Mucosa of stomach (tissue), 1 donor: ENCODE data around the gene CEP43.

Source experiments
- H3K27me3 ChIP-seq: one replicate; pipeline ENCODE4 v1.7.0; 2013; ENCODE audit warnings: mild to moderate bottlenecking, low read length; ENCODE audit not compliant: control insufficient read depth, insufficient read depth
- H3K36me3 ChIP-seq: one replicate; pipeline ENCODE4 v1.7.0; 2013; ENCODE audit warnings: low read length; ENCODE audit not compliant: control insufficient read depth, insufficient read depth
- H3K4me1 ChIP-seq: one replicate; pipeline ENCODE4 v1.7.0; 2013; ENCODE audit warnings: mild to moderate bottlenecking, low read length; ENCODE audit not compliant: control insufficient read depth, insufficient read depth
- H3K4me3 ChIP-seq: one replicate; pipeline ENCODE4 v1.7.0; 2013; ENCODE audit warnings: low read length
- H3K9ac ChIP-seq: one replicate; pipeline ENCODE4 v1.7.0; 2013; ENCODE audit warnings: mild to moderate bottlenecking, low read length, moderate library complexity
- H3K9me3 ChIP-seq: one replicate; pipeline ENCODE4 v1.7.0; 2013; ENCODE audit warnings: mild to moderate bottlenecking, low read length, moderate library complexity; ENCODE audit not compliant: control insufficient read depth
- donor health status: Pancreatic carcinoma.

CEP43 gene

DNA sequence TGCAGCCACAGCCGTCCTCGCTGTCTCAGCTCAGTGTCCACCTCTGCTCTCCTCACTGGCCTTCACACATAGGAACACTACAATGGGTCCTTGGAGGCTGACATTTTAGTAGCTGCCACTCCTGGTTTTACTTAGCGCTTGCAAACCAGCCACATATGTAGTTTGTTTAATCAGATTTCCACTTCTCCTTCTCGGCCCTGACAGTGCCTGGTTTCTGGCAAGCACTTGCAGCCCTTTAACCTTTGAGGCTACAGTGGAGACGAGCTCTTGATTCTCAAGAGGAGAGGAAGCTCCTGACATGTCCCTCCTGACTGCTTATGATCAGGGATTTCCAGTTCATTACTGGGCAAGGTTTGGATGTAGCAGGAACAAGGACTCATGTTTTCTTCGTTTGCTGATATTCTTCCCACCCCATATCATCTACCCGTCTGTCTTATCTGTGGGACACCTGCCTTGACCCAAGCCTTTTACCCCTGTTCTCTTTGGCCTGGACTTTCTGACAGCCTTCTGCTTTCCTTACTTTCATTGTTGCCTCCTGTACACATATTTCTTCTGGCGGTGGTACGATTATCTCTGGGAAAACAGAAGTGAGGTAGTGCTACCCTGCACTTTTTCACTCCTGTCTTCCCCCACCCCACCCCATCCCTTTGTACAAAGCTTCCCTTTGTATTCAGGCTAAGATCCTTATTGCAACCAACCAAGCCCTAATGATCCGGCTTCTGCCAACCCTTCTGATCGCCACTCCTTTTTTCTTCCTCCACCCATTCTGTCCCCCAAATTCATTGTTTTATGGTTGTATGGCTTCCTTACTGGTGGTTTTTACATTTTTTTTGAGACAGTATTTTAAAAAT is 31.2 kb downstream of the CEP43 start:
- H3K4me1 ChIP-seq = no peaks in the 10 kb centered on the region
- no peak overlapping the region for H3K9ac ChIP-seq
- no peak overlapping the region for H3K4me3 ChIP-seq
- H3K27me3 ChIP-seq = no peaks in the 10 kb centered on the region
- H3K36me3 ChIP-seq = no peaks in the 10 kb centered on the region
- no peaks in the 10 kb centered on the region for H3K9me3 ChIP-seq

DNA sequence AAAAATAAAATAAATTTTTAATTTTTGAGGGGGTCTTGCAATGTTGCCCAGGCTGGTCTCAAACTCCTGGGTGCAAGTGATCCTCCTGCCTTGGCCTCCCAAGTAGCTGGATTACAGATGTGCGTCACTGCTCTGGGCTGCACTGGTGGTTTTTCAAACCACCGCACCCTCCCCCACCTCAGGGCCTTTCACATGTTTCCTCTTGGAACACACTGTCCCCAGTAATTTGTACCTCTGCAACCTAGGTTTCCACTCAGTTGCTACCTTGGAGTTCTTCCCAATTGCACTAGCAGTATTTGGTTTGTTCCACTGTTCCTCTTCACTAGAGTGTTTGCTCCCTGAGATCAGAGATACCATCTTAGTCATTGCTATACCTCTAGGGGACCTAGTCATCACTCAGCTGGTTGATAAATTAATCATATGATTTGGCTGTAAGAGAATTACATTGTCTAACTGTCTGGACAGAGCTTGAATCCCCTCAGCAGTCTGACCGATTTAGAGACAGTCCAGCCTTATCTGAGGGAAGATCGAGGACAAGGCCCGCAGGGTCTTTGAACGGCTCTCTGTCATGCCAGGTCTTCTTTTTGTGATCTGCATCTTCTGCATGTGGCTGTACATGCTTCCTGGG is 32.0 kb downstream of the CEP43 start:
- Histone ChIP-seq H3K9me3 (no peaks in the 10 kb centered on the region), H3K27me3 (no peaks in the 10 kb centered on the region), H3K4me3 (no peak overlapping the region), H3K4me1 (no peaks in the 10 kb centered on the region), H3K9ac (no peak overlapping the region), H3K36me3 (no peaks in the 10 kb centered on the region)

DNA sequence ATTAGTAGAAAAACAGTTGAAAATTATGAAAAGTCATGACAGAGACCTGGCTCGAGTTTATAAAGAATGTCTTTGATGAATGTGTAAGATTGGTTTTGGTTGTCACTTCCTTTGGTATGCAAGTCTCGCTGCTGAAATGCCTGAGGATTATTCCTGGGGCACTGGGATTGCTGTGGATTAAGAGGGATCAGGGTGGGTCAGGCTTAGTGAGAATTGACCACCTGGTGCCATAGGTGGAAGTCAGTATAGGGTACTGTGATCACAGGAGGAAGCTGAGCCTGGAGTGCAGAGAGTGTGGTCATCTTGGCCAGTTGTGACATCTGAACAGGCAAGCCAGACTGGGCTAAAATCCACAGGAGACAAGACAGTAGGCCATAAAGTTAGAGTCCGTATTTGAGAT is 34.9 kb downstream of the CEP43 start:
- Histone ChIP-seq H3K4me1 (peaks cover 7% of the 10 kb centered on the region), H3K9me3 (no peaks in the 10 kb centered on the region), H3K27me3 (no peaks in the 10 kb centered on the region), H3K36me3 (no peaks in the 10 kb centered on the region), H3K9ac (no peak overlapping the region), H3K4me3 (no peak overlapping the region)

DNA sequence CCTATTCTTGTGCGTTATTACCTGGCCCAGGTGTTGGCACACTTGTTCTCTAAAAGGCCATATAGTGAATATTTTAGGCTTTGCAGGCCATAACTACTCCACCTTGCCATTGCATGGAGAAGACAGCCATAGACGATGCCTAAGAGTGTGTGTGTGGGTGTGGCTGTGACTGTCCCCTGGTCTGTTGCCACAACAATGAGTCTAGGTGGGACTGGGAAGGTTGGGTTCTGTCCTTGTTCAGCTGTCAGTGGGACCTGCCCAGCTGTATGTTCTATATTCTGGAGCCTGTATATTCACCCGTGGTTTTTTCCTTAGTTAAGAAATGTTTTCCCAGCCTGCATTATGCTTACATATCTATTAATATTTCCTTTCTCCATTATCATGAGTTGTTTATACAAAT is 38.6 kb downstream of the CEP43 start:
- Histone ChIP-seq H3K9ac (no peak overlapping the region), H3K4me3 (no peak overlapping the region), H3K4me1 (peaks cover 7% of the 10 kb centered on the region), H3K36me3 (no peaks in the 10 kb centered on the region), H3K9me3 (no peaks in the 10 kb centered on the region), H3K27me3 (no peaks in the 10 kb centered on the region)

DNA sequence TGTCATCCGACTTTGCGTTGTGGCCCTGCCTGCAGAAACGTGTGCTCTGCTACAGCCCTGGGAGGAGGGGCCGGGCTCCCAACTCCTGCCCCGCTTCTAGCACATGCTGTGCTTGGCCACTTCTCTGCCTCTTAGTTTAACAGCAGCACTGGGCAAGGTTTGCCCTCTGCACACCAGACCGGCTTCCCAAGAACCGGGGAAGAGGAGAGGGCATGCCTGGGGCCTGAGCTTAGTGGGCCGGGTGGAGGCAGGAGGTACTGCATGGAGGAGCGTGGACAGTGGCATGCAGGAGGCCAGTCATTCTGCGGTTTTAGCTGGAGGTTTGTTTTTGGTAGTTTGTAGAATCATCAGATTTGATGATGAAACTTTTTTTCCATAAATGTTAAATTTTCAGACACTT is 45.5 kb downstream of the CEP43 start:
- no peak overlapping the region for H3K9ac ChIP-seq
- H3K36me3 ChIP-seq = no peaks in the 10 kb centered on the region
- no peaks in the 10 kb centered on the region for H3K9me3 ChIP-seq
- peaks cover 10% of the 10 kb centered on the region for H3K4me1 ChIP-seq
- H3K4me3 ChIP-seq = no peak overlapping the region
- H3K27me3 ChIP-seq = no peaks in the 10 kb centered on the region

DNA sequence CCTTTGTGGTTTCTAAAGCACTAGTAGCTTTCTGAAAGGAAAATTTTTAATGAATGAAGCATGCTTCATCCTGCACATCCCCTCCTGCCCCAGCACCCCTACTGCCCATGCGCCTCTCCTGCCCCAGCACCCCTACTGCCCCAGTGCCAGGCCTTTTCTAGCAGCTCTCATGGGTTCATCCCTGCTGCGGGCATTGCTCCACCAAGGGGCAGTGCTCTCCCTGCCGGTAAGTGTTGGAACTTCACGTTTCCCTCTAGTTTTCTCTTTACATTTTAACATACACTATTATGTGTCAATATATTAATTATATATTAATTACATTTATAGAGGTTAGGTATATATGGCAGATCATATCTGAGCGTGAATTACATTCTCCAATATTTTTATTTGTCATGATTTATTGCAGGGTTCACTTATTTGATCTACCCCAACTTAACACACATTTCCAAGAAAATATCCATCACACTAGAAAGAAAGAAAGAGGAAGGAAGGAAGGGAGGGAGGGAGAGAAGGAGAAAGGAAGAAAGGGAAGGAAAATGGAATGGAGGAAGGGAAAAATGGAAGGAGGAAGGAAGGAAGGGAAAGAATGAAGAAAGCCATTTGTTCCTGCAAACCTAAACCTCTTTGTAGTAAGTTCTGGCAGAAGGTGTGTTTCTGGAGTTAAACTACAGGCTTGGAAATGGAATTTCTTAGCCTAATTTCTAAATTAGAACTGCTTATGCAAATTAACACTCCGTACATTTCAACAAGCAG is 46.8 kb downstream of the CEP43 start:
- Histone ChIP-seq H3K27me3 (no peaks in the 10 kb centered on the region), H3K4me3 (no peak overlapping the region), H3K9ac (no peak overlapping the region), H3K9me3 (no peaks in the 10 kb centered on the region), H3K36me3 (no peaks in the 10 kb centered on the region), H3K4me1 (peaks cover 10% of the 10 kb centered on the region)

DNA sequence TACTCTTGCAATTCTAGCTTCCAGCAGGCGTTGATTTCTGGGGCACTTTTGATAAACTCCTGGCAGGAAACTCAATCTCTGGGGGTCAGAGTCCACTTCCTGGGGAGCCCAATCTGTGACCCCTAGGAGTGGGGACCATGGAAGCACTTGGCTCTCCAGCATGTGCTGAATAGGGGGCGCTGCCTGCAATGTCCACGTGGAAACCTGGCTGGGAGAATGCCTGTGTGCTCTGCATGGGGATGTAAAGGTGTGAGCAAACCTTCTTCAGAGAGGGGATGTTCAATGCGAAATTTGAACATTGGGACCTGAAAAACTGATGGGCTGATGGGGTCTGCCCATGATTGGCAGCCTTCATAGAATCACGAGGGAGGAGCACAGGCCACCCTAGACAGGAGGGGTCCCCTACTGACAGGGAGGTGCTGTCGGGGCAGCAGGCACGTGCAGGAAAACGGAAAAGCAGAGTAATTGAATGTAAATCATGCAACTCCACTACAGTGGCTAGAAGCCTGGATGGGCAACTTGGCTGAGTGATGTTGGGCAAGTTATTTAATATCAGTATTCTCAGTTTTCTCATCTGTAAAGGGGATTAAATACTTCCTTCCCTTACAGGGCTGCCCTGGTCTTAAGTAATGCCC is 47.8 kb downstream of the CEP43 start:
- Histone ChIP-seq H3K9ac (no peak overlapping the region), H3K9me3 (no peaks in the 10 kb centered on the region), H3K36me3 (no peaks in the 10 kb centered on the region), H3K4me3 (no peak overlapping the region), H3K4me1 (peaks cover 10% of the 10 kb centered on the region), H3K27me3 (no peaks in the 10 kb centered on the region)

DNA sequence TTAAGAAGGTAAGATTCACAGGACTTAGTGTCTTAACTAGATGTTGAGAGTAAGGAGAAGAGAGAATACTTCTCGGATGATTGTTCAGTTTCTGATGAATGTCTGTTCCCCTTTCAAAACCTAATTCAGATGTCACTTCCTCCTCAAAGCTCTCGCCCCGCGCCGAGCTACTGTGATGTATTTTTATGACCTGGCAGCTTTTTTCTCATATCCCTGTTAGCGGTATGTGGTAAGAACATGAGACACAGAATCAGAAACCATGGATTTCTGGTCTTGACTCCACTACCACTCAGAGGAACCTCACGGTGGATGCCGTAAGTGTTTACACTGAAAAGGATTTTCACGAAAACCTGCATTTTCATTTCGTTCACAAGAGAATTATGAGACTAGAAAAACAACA is 48.4 kb downstream of the CEP43 start:
- Histone ChIP-seq H3K4me1 (peaks cover 10% of the 10 kb centered on the region), H3K27me3 (no peaks in the 10 kb centered on the region), H3K9ac (no peak overlapping the region), H3K9me3 (no peaks in the 10 kb centered on the region), H3K36me3 (no peaks in the 10 kb centered on the region), H3K4me3 (no peak overlapping the region)
